Hepatocyte (in vitro differentiated cells): ENCODE results near the gene THNSL1.

Source experiments
- CTCF ChIP-seq: fragments of 200-600 bp; sonication (generic); IDR thresholded peaks from 2 replicates; pipeline ENCODE4 v1.5.1; 2016; ENCODE audit warnings: antibody characterized with exemption, mild to moderate bottlenecking; ENCODE audit not compliant: poor library complexity
- EZH2 ChIP-seq: fragments of 200-600 bp; sonication (generic); IDR thresholded peaks from 2 replicates; pipeline ENCODE4 v1.6.1; 2016; ENCODE audit warnings: antibody characterized with exemption, mild to moderate bottlenecking, borderline replicate concordance
- EZH2phosphoT487 ChIP-seq: fragments of 200-600 bp; sonication (generic); IDR thresholded peaks from one replicate; pipeline ENCODE4 v1.6.1; 2018; ENCODE audit warnings: antibody characterized with exemption, mild to moderate bottlenecking, low read depth, moderate library complexity; ENCODE audit not compliant: unreplicated experiment, severe bottlenecking

DNA sequence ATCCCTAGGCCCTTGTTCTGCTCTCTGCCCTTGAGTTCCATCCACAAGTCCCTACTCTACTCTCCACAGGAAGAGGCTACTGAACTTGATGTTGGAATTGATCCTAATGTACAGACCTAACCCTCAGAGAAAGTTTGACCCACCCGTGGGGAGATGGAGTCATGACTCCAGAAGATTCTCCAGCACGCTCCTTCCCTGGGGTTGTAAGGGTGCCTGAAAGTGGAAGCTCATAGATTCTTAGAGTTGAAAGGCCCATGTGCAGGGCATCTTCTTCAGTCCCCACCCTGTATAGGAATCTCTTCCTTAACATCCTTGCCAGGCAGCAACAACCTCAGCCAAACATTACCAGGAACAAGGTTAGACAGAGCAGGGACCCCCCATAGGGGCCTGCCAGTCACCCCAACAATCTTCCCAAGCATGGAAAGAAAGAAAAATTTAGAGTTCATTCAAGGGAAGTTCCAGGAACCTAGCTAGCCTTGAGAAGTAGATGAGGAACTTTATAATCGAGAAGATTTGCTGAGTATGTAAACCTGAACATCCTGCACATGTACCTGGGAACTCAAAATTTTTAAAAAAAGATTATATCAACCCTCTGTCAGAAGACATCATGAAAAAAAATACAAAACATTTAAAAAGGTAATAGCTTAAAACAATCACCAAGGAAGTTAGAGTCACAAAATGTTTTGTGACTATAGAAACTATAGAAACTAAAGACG is 49.5 kb downstream of the THNSL1 start:
- TF ChIP-seq CTCF (no peak), EZH2 (no peak), EZH2phosphoT487 (no peak)
